ENCODE measurements around the gene KLF5.

Gene KLF5

GRCh38 chr13:73061473-73061872, 2.7 kb downstream of the KLF5 start:
- Histone ChIP-seq H3K27me3 (ENCODE audit: control insufficient read depth, insufficient read depth, low read length) (no peaks in the 10 kb centered on the region), H3K4me3 (ENCODE audit: low read length) (peak overlapping the region; percentile 83), H3K36me3 (ENCODE audit: control insufficient read depth, insufficient read depth, low read length) (peaks cover 15% of the 10 kb centered on the region), H3K9me3 (ENCODE audit: control insufficient read depth, low read length) (no peaks in the 10 kb centered on the region), H3K4me1 (ENCODE audit: control insufficient read depth, insufficient read depth, low read length) (peaks cover 13% of the 10 kb centered on the region), H3K9ac (ENCODE audit: low read length) (peak overlapping the region; percentile 98)

DNA sequence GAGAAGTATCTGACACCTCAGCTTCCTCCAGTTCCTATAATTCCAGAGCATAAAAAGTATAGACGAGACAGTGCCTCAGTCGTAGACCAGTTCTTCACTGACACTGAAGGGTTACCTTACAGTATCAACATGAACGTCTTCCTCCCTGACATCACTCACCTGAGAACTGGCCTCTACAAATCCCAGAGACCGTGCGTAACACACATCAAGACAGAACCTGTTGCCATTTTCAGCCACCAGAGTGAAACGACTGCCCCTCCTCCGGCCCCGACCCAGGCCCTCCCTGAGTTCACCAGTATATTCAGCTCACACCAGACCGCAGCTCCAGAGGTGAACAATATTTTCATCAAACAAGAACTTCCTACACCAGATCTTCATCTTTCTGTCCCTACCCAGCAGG, 3.1 kb downstream of the KLF5 start:
- Histone ChIP-seq H3K9ac (ENCODE audit: low read length) (peak overlapping the region; percentile 98), H3K9me3 (ENCODE audit: control insufficient read depth, low read length) (no peaks in the 10 kb centered on the region), H3K27me3 (ENCODE audit: control insufficient read depth, insufficient read depth, low read length) (no peaks in the 10 kb centered on the region), H3K4me1 (ENCODE audit: control insufficient read depth, insufficient read depth, low read length) (peaks cover 14% of the 10 kb centered on the region), H3K4me3 (ENCODE audit: low read length) (peak overlapping the region; percentile 83), H3K36me3 (ENCODE audit: control insufficient read depth, insufficient read depth, low read length) (peaks cover 15% of the 10 kb centered on the region)

DNA sequence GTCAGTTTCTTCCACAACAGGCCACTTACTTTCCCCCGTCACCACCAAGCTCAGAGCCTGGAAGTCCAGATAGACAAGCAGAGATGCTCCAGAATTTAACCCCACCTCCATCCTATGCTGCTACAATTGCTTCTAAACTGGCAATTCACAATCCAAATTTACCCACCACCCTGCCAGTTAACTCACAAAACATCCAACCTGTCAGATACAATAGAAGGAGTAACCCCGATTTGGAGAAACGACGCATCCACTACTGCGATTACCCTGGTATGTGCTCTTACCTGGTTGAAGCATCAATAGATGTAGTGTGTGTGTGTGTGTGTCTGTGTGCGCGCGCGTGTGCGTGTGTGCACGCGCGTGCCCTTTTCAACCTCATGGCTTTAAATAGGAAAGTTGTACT, 3.7 kb downstream of the KLF5 start:
- Histone ChIP-seq H3K4me3 (ENCODE audit: low read length) (peak overlapping the region; percentile 83), H3K4me1 (ENCODE audit: control insufficient read depth, insufficient read depth, low read length) (peaks cover 10% of the 10 kb centered on the region), H3K9me3 (ENCODE audit: control insufficient read depth, low read length) (no peaks in the 10 kb centered on the region), H3K36me3 (ENCODE audit: control insufficient read depth, insufficient read depth, low read length) (peaks cover 15% of the 10 kb centered on the region), H3K9ac (ENCODE audit: low read length) (peak overlapping the region; percentile 98), H3K27me3 (ENCODE audit: control insufficient read depth, insufficient read depth, low read length) (no peaks in the 10 kb centered on the region)

- Histone ChIP-seq H3K36me3 (ENCODE audit: control insufficient read depth, insufficient read depth, low read length) (peaks cover 15% of the 10 kb centered on the region), H3K9ac (ENCODE audit: low read length) (peak overlapping the region; percentile 98), H3K4me3 (ENCODE audit: low read length) (no peak overlapping the region), H3K9me3 (ENCODE audit: control insufficient read depth, low read length) (no peaks in the 10 kb centered on the region), H3K4me1 (ENCODE audit: control insufficient read depth, insufficient read depth, low read length) (peaks cover 6% of the 10 kb centered on the region), H3K27me3 (ENCODE audit: control insufficient read depth, insufficient read depth, low read length) (no peaks in the 10 kb centered on the region)
Measured at GRCh38 chr13:73063166-73063565, 4.4 kb downstream of the KLF5 start.

GRCh38 chr13:73065036-73065435, 6.2 kb downstream of the KLF5 start:
- peaks cover 7% of the 10 kb centered on the region for H3K4me1 ChIP-seq (ENCODE audit: control insufficient read depth, insufficient read depth, low read length)
- no peaks in the 10 kb centered on the region for H3K9me3 ChIP-seq (ENCODE audit: control insufficient read depth, low read length)
- peaks cover 15% of the 10 kb centered on the region for H3K36me3 ChIP-seq (ENCODE audit: control insufficient read depth, insufficient read depth, low read length)
- H3K9ac ChIP-seq (ENCODE audit: low read length), result peak overlapping the region; percentile 98
- H3K4me3 ChIP-seq (ENCODE audit: low read length), result no peak overlapping the region
- H3K27me3 ChIP-seq (ENCODE audit: control insufficient read depth, insufficient read depth, low read length), result no peaks in the 10 kb centered on the region

DNA sequence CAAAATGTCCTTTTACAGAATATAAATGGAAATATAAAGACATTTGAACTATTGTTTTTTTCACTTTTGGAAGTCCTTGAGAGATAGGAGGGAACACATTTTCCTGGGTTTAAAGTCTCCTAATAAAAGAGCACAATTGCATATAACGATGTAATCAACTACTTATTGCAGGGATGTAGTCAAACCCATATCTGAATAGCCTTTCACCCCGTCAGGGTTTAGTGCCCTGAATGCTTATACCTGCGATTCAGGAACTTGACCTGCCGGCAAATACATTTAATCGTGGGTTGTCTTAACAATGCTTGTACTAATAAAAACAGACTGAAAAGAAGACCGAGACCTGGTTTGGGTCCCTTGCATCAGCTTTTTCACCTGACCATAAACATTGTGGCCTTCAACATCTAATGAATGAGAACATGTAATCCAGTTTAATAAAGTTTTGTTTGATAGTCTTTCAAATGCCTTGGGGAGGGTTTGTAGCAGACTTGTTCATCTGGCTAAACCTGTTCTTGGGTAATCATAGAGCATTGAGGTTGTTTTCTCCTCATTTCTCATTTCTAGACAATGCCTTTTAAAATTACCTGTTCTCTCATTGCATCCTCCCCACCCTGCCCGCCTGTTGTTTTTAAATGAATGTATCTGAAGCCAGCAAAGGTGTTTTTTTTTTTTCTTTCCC, 7.0 kb downstream of the KLF5 start:
- H3K36me3 ChIP-seq (ENCODE audit: control insufficient read depth, insufficient read depth, low read length), result peaks cover 10% of the 10 kb centered on the region
- H3K9ac ChIP-seq (ENCODE audit: low read length), result peak overlapping the region; percentile 98
- no peak overlapping the region for H3K4me3 ChIP-seq (ENCODE audit: low read length)
- no peaks in the 10 kb centered on the region for H3K9me3 ChIP-seq (ENCODE audit: control insufficient read depth, low read length)
- peaks cover 15% of the 10 kb centered on the region for H3K4me1 ChIP-seq (ENCODE audit: control insufficient read depth, insufficient read depth, low read length)
- H3K27me3 ChIP-seq (ENCODE audit: control insufficient read depth, insufficient read depth, low read length), result no peaks in the 10 kb centered on the region

GRCh38 chr13:73069206-73069805, 10.5 kb downstream of the KLF5 start:
- Histone ChIP-seq H3K4me3 (ENCODE audit: low read length) (no peak overlapping the region), H3K9ac (ENCODE audit: low read length) (no peak overlapping the region), H3K9me3 (ENCODE audit: control insufficient read depth, low read length) (no peaks in the 10 kb centered on the region), H3K36me3 (ENCODE audit: control insufficient read depth, insufficient read depth, low read length) (peaks cover 5% of the 10 kb centered on the region), H3K4me1 (ENCODE audit: control insufficient read depth, insufficient read depth, low read length) (peaks cover 22% of the 10 kb centered on the region), H3K27me3 (ENCODE audit: control insufficient read depth, insufficient read depth, low read length) (no peaks in the 10 kb centered on the region)

DNA sequence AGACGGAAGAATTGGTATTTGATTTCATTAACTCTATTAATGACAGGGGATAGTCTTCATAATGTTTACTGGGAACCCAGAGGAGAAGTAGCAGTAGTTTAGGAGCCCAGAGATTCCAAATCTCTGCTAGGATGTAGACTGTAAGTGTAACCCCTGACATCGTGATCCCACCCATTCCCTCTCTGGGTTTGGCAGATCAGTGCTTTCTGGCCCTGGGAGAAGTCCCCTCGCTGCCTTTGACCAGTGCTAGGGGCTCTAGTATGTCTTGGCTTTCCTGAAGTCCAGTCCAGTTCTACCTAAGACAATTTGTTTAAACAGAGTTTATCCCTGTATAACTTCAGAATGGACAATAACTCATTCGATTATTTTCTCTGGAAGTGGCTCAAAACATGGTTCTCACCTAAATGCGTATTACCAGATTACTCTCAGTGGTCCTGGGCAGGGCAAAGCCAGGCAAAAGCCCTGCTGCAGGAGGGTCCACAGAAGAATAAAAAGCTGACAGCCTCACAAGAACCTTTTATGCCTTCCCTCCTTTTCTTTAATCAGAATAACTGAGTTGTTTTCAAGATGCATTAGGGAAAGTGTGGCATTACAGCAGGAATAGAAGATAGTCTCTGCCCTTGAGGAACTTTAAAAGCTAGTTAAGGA, 11.8 kb downstream of the KLF5 start:
- Histone ChIP-seq H3K27me3 (ENCODE audit: control insufficient read depth, insufficient read depth, low read length) (no peaks in the 10 kb centered on the region), H3K4me3 (ENCODE audit: low read length) (peak overlapping the region; percentile 15), H3K9ac (ENCODE audit: low read length) (peak overlapping the region; percentile 46), H3K4me1 (ENCODE audit: control insufficient read depth, insufficient read depth, low read length) (peaks cover 33% of the 10 kb centered on the region), H3K9me3 (ENCODE audit: control insufficient read depth, low read length) (no peaks in the 10 kb centered on the region), H3K36me3 (ENCODE audit: control insufficient read depth, insufficient read depth, low read length) (peaks cover 5% of the 10 kb centered on the region)

GRCh38 chr13:73072239-73072900, 13.6 kb downstream of the KLF5 start:
- Histone ChIP-seq H3K9me3 (ENCODE audit: control insufficient read depth, low read length) (no peaks in the 10 kb centered on the region), H3K4me1 (ENCODE audit: control insufficient read depth, insufficient read depth, low read length) (peaks cover 33% of the 10 kb centered on the region), H3K9ac (ENCODE audit: low read length) (peak overlapping the region; percentile 58), H3K36me3 (ENCODE audit: control insufficient read depth, insufficient read depth, low read length) (peaks cover 5% of the 10 kb centered on the region), H3K4me3 (ENCODE audit: low read length) (peak overlapping the region; percentile 20), H3K27me3 (ENCODE audit: control insufficient read depth, insufficient read depth, low read length) (no peaks in the 10 kb centered on the region)

GRCh38 chr13:73073050-73073449, 14.2 kb downstream of the KLF5 start:
- Histone ChIP-seq H3K36me3 (ENCODE audit: control insufficient read depth, insufficient read depth, low read length) (peaks cover 5% of the 10 kb centered on the region), H3K4me1 (ENCODE audit: control insufficient read depth, insufficient read depth, low read length) (peaks cover 33% of the 10 kb centered on the region), H3K9ac (ENCODE audit: low read length) (peak overlapping the region; percentile 58), H3K9me3 (ENCODE audit: control insufficient read depth, low read length) (no peaks in the 10 kb centered on the region), H3K27me3 (ENCODE audit: control insufficient read depth, insufficient read depth, low read length) (no peaks in the 10 kb centered on the region), H3K4me3 (ENCODE audit: low read length) (no peak overlapping the region)

DNA sequence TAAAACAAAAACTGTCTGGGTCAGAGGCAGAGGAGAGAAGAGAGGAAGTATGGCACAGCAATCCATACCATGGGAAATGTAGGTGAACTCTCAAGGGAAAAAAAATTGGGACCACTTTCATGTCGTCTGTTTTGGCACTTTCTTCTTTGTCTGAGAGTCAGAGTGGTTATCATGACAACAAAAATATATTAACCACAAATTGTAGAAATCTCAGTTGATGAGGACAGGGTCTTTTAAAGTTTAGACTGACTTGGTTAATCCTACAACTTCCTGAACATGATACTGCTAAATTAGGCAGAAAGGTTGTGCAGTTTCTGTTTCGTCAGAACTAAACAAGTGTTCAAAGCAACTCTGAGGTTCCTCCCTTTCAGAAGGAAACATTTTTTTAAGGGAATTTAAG, 15.2 kb downstream of the KLF5 start:
- H3K9ac ChIP-seq (ENCODE audit: low read length), result peak overlapping the region; percentile 26
- H3K9me3 ChIP-seq (ENCODE audit: control insufficient read depth, low read length), result no peaks in the 10 kb centered on the region
- no peak overlapping the region for H3K4me3 ChIP-seq (ENCODE audit: low read length)
- H3K27me3 ChIP-seq (ENCODE audit: control insufficient read depth, insufficient read depth, low read length), result no peaks in the 10 kb centered on the region
- peaks cover 5% of the 10 kb centered on the region for H3K36me3 ChIP-seq (ENCODE audit: control insufficient read depth, insufficient read depth, low read length)
- H3K4me1 ChIP-seq (ENCODE audit: control insufficient read depth, insufficient read depth, low read length), result peaks cover 35% of the 10 kb centered on the region

- peaks cover 39% of the 10 kb centered on the region for H3K4me1 ChIP-seq (ENCODE audit: control insufficient read depth, insufficient read depth, low read length)
Measured at GRCh38 chr13:73074926-73075325, 16.1 kb downstream of the KLF5 start.

More at GRCh38 chr13:73074926-73075325, 16.1 kb downstream of the KLF5 start:
- H3K4me3 ChIP-seq (ENCODE audit: low read length), result no peak overlapping the region
- peaks cover 5% of the 10 kb centered on the region for H3K36me3 ChIP-seq (ENCODE audit: control insufficient read depth, insufficient read depth, low read length)
- peak overlapping the region; percentile 27 for H3K9ac ChIP-seq (ENCODE audit: low read length)
- H3K9me3 ChIP-seq (ENCODE audit: control insufficient read depth, low read length), result no peaks in the 10 kb centered on the region
- H3K27me3 ChIP-seq (ENCODE audit: control insufficient read depth, insufficient read depth, low read length), result no peaks in the 10 kb centered on the region
